T-cell (primary cell): ENCODE measurements around the gene MS4A5. TPM values are rescaled to one million over a fixed set of nuclear protein-coding genes. Genes with fewer than 3 reads are reported as not detected.

Experiments
- ATAC-seq, 4 experiments: fragments of 200-7000 bp in 3 of 4; fragments of 150-1000 bp in 1 of 4; cut with Tn5 transposase; replicated peaks in 1 of 4; 1 replicate in 3 of 4; 2 replicates in 1 of 4; pipeline ENCODE4 v1.10.0; 2021; ENCODE audit warnings: moderate library complexity in 3 of 4, mild to moderate bottlenecking in 2 of 4, moderate number of reproducible peaks in 1 of 4
- CTCF ChIA-PET, 2 donors: fragments of 300-600 bp; sonication (Branson Sonifier 250); formaldehyde crosslinking; loops; one replicate each; lab custom pipeline; 2022; ENCODE audit warnings: antibody characterized with exemption in 2 of 2; lab: Charles Lee
- POLR2A ChIA-PET, 2 donors: fragments of 300-600 bp; sonication (Branson Sonifier 250); formaldehyde crosslinking; loops; one replicate each; lab custom pipeline; 2022; ENCODE audit warnings: antibody characterized with exemption in 2 of 2; lab: Charles Lee
- DNase-seq, 35 experiments: peaks; one replicate each; pipeline versions ENCODE4 v3.0.0 to v3.0.0-alpha.2; 2013 to 2023
- H3K27ac ChIP-seq: one replicate; pipeline ENCODE4 v1.5.1; 2013; ENCODE audit warnings: low read length
- H3K27me3 ChIP-seq, 2 experiments: replicated peaks in 1 of 2; 1 replicate in 1 of 2; 2 replicates in 1 of 2; pipeline versions ENCODE4 v1.6.1 to v1.7.0; 2013; ENCODE audit warnings: low read length in 1 of 2, mixed read lengths in 1 of 2; ENCODE audit not compliant: control insufficient read depth in 2 of 2, insufficient read depth in 2 of 2; ENCODE audit errors: extremely low read depth in 1 of 2
- H3K36me3 ChIP-seq, 2 donors: 1 replicate in 1 of 2; 2 replicates in 1 of 2; pipeline versions ENCODE4 v1.6.1 to v1.7.0; 2013; ENCODE audit warnings: low read length in 1 of 2; ENCODE audit not compliant: control insufficient read depth in 2 of 2, insufficient read depth in 1 of 2; ENCODE audit errors: extremely low read depth in 1 of 2
- H3K4me1 ChIP-seq, 2 experiments: 1 replicate in 1 of 2; 2 replicates in 1 of 2; pipeline versions ENCODE4 v1.6.1 to v1.7.0; 2013; ENCODE audit warnings: low read length in 2 of 2, mixed read lengths in 1 of 2; ENCODE audit not compliant: insufficient read depth in 2 of 2, control insufficient read depth in 1 of 2; ENCODE audit errors: extremely low read depth in 1 of 2
- H3K4me3 ChIP-seq, 2 donors: 1 replicate in 1 of 2; 2 replicates in 1 of 2; pipeline versions ENCODE4 v1.5.1 to v1.7.0; 2013; ENCODE audit warnings: mild to moderate bottlenecking in 2 of 2, low read length in 1 of 2, moderate library complexity in 1 of 2; ENCODE audit not compliant: control insufficient read depth in 1 of 2; ENCODE audit errors: extremely low read depth in 1 of 2
- H3K9me3 ChIP-seq: 2 replicates; pipeline ENCODE4 v1.7.0; 2013
- H3K27ac Mint-ChIP-seq, 2 donors: one replicate each; pipeline ENCODE4 v1.8.0; 2020 to 2021; ENCODE audit warnings: mild to moderate bottlenecking in 2 of 2, mixed read lengths in 2 of 2
- H3K27me3 Mint-ChIP-seq, 2 donors: one replicate each; pipeline ENCODE4 v1.8.0; 2021 to 2022; ENCODE audit warnings: mixed read lengths in 2 of 2
- H3K36me3 Mint-ChIP-seq: one replicate; pipeline ENCODE4 v1.8.0; 2021; ENCODE audit warnings: mixed read lengths
- H3K4me1 Mint-ChIP-seq, 3 donors: one replicate each; pipeline ENCODE4 v1.8.0; 2020 to 2022; ENCODE audit warnings: mixed read lengths in 3 of 3, mild to moderate bottlenecking in 1 of 3
- H3K4me3 Mint-ChIP-seq, 3 donors: one replicate each; pipeline ENCODE4 v1.8.0; 2020 to 2022; ENCODE audit warnings: mild to moderate bottlenecking in 3 of 3, mixed read lengths in 3 of 3, moderate library complexity in 3 of 3
- H3K9me3 Mint-ChIP-seq, 3 donors: one replicate each; pipeline ENCODE4 v1.8.0; 2020 to 2022; ENCODE audit warnings: mixed read lengths in 3 of 3
- WGBS: methylation state at CpG from one replicate; pipeline ENCODE4 v1.1.5; 2013; ENCODE audit warnings: missing lambda C conversion rate; ENCODE audit not compliant: insufficient coverage; 5-methylcytosine and 5-hydroxymethylcytosine counted together
- total RNA-seq, 35 experiments: library from RNA in 6 of 35; stranded (reverse) in 6 of 35; fragments of 120-200 nt in 1 of 35; gene quantifications; one replicate each; pipeline versions ENCODE4 v1.2.1 to v1.2.4 and lab custom pipeline; 2013 to 2026

MS4A5 gene, protein sequence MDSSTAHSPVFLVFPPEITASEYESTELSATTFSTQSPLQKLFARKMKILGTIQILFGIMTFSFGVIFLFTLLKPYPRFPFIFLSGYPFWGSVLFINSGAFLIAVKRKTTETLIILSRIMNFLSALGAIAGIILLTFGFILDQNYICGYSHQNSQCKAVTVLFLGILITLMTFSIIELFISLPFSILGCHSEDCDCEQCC
- total RNA-seq (not detected), total RNA-seq (lab: John Stamatoyannopoulos, UW) (0 to 0.10 (median 0) reads per million in 29 experiments)
- not detected for total RNA-seq (2013)

DNA sequence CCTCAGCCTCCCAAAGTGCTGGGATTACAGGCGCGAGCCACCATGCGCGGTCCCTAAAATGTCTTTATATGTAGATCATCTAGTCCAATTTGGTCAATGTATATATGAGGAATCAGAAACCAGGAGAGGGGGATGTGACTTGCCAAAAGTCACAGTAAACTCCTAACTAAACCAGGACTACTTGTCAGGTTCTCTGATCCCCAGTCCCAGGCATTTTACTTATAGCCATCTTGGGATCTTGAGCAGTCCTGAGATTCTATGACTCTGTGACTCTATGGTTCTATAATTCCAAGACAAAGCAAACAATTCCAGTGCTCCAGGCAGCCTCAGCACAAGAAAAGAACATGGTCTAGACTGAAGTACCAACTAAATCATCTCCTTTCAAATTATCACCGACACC lies at the start of gene MS4A5:
Gene MS4A5, plus strand, starts transcription at position 301 of the 400 bp plus-strand sequence. CDS start 103 bp downstream, outside the sequence.
- Mint-ChIP-seq H3K36me3 (no peaks in the 10 kb centered on the region), H3K4me3 (no peak within 1 kb of the TSS), H3K4me1 (no peaks in the 10 kb centered on the region), H3K27me3 (peaks cover 24 to 32% of the 10 kb centered on the region in 2 donors), H3K9me3 (no peaks in the 10 kb centered on the region), H3K27ac (no peak within 1 kb of the TSS)
- H3K9me3 ChIP-seq, result no peaks in the 10 kb centered on the region
- no peaks in the 10 kb centered on the region for H3K27me3 ChIP-seq
- POLR2A ChIA-PET, result no interaction called here
- no peaks in the 10 kb centered on the region for H3K4me1 ChIP-seq
- WGBS, result 83% methylated on average over 1 of the region's 5 CpGs
- ATAC-seq (no peak), DNase-seq (no peak)
- no peak within 1 kb of the TSS for H3K4me3 ChIP-seq
- no peaks in the 10 kb centered on the region for H3K36me3 ChIP-seq
- H3K27ac ChIP-seq, result no peak within 1 kb of the TSS
- CTCF ChIA-PET, result no interaction called here

DNA sequence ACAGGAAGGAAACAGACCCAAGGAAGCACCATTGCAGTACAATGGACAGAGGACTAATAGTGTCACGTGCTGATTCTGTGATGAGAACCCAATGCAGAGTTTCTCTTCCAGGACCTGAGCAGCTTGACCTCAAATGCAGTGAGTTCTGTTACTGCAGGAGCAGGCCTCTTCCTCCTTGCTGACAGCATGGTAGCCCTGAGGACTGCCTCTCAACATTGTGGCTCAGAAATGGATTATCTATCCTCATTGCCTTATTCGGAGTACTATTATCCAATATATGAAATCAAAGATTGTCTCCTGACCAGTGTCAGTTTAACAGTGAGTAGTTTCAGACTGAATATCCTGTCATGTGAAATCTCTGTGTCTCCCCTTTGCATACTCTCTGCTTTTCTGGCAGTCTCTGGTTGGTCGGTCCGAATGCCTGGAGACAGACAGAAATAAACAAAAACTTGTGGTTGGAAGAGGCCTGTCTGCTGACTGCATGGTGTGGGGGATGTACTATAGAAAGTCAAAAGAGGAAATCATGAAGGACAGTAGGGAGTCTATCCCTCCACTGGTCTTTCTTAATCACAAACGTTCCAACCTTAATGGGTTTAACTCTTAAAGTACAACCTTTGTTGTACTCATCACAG lies 40.0 kb upstream of the MS4A5 start:
- no peaks in the 10 kb centered on the region for H3K36me3 ChIP-seq
- Mint-ChIP-seq H3K4me1 (peaks cover 0 to 3% (median 0%) of the 10 kb centered on the region in 3 donors), H3K27me3 (peaks cover 0 to 1% of the 10 kb centered on the region in 2 donors), H3K27ac (no peak overlapping the region), H3K4me3 (no peak overlapping the region), H3K36me3 (no peaks in the 10 kb centered on the region), H3K9me3 (no peaks in the 10 kb centered on the region)
- H3K9me3 ChIP-seq, result no peaks in the 10 kb centered on the region
- no peak for DNase-seq
- H3K27ac ChIP-seq, result no peak overlapping the region
- 73% methylated on average over 1 of the region's 5 CpGs for WGBS
- no peaks in the 10 kb centered on the region for H3K27me3 ChIP-seq
- ATAC-seq, result peak in 1 of 4 experiments; percentile 17
- H3K4me1 ChIP-seq, result no peaks in the 10 kb centered on the region
- POLR2A ChIA-PET, result no interaction called here
- no peak overlapping the region for H3K4me3 ChIP-seq
- CTCF ChIA-PET, result no interaction called here

DNA sequence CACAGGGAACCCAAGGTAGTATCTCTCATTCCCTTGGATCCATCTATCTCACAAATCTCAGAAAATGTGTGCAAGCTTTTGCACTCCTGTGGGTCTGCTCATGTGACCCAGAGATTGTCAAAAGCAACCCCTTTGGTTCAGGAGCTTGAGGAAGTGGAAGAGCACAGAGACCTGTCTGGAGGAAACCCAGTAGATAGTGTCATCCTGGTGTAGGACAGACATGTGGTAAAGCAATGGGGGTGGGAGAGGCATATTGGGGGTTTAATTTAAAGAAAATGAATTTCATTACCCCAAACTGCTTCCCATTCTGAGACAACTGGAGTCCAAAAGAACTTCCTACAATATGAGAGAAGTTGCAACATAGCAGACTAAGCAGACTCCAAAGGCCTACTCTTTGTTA lies 39.0 kb upstream of the MS4A5 start:
- ATAC-seq, result no peak
- H3K27ac ChIP-seq, result no peak overlapping the region
- no peaks in the 10 kb centered on the region for H3K36me3 Mint-ChIP-seq

DNA sequence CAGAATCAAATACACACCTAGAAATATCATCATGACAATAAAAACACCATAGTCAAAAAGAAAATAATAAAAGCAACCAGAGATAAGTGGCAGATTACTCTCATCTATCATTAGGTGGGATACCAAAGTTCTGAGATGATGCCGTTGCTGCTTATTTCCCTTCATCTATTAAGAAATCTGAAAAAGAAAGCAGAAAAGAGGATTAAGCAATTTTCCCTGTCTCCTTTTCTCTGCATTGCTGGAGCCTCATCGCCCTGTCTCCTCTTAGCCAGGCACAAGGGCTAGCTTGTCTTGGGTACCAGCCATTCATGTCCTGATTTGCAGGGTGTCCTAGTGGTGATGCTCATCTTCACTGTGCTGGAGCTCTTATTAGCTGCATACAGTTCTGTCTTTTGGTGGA lies 37.0 kb upstream of the MS4A5 start:
- H3K27me3 Mint-ChIP-seq, result peaks cover 0 to 1% of the 10 kb centered on the region in 2 donors
- Histone ChIP-seq H3K9me3 (no peaks in the 10 kb centered on the region), H3K4me1 (peaks cover 0 to 2% of the 10 kb centered on the region in 2 experiments), H3K27ac (no peak overlapping the region), H3K4me3 (no peak overlapping the region), H3K36me3 (no peaks in the 10 kb centered on the region), H3K27me3 (no peaks in the 10 kb centered on the region)
- DNase-seq (no peak), ATAC-seq (no peak)
- CTCF ChIA-PET, result no interaction called here
- H3K36me3 Mint-ChIP-seq, result no peaks in the 10 kb centered on the region
- peaks cover 0 to 9% (median 0%) of the 10 kb centered on the region in 3 donors for H3K4me1 Mint-ChIP-seq
- H3K9me3 Mint-ChIP-seq, result no peaks in the 10 kb centered on the region
- no CpG with 5 or more reads among the region's 2 CpGs for WGBS
- no peak overlapping the region for H3K27ac Mint-ChIP-seq
- H3K4me3 Mint-ChIP-seq, result no peak overlapping the region
- POLR2A ChIA-PET, result no interaction called here

More for the DNA sequence above, 39.0 kb upstream of the MS4A5 start:
- Histone ChIP-seq H3K36me3 (no peaks in the 10 kb centered on the region), H3K4me3 (no peak overlapping the region), H3K9me3 (no peaks in the 10 kb centered on the region), H3K27me3 (no peaks in the 10 kb centered on the region), H3K4me1 (no peaks in the 10 kb centered on the region)
- no peaks in the 10 kb centered on the region for H3K9me3 Mint-ChIP-seq
- H3K4me1 Mint-ChIP-seq, result peaks cover 0 to 3% (median 0%) of the 10 kb centered on the region in 3 donors
- CTCF ChIA-PET, result no interaction called here
- H3K27me3 Mint-ChIP-seq, result peaks cover 0 to 1% of the 10 kb centered on the region in 2 donors
- DNase-seq, result no peak
- POLR2A ChIA-PET, result no interaction called here
- no peak overlapping the region for H3K4me3 Mint-ChIP-seq
- peak overlapping the region in 1 of 2 donors; percentile 17 for H3K27ac Mint-ChIP-seq

- H3K27me3 Mint-ChIP-seq, result peaks cover 0 to 1% of the 10 kb centered on the region in 2 donors
- Histone ChIP-seq H3K4me1 (peaks cover 0 to 2% of the 10 kb centered on the region in 2 experiments), H3K9me3 (no peaks in the 10 kb centered on the region), H3K36me3 (no peaks in the 10 kb centered on the region), H3K27me3 (no peaks in the 10 kb centered on the region), H3K27ac (no peak overlapping the region), H3K4me3 (no peak overlapping the region)
- WGBS, result no CpG with 5 or more reads among the region's 5 CpGs
- H3K27ac Mint-ChIP-seq, result no peak overlapping the region
- no peak overlapping the region for H3K4me3 Mint-ChIP-seq
- ChIA-PET CTCF (no interaction called here), POLR2A (no interaction called here)
- no peaks in the 10 kb centered on the region for H3K36me3 Mint-ChIP-seq
- DNase-seq (no peak), ATAC-seq (no peak)
- H3K9me3 Mint-ChIP-seq, result no peaks in the 10 kb centered on the region
- H3K4me1 Mint-ChIP-seq, result peaks cover 0 to 9% (median 0%) of the 10 kb centered on the region in 3 donors
Measured at GRCh38 chr11:60393016-60393415, 36.4 kb upstream of the MS4A5 start.

- Histone ChIP-seq H3K27me3 (no peaks in the 10 kb centered on the region), H3K36me3 (no peaks in the 10 kb centered on the region), H3K4me3 (no peak overlapping the region), H3K27ac (no peak overlapping the region), H3K4me1 (peaks cover 0 to 2% of the 10 kb centered on the region in 2 experiments), H3K9me3 (no peaks in the 10 kb centered on the region)
- no peak overlapping the region for H3K4me3 Mint-ChIP-seq
- H3K27me3 Mint-ChIP-seq, result peaks cover 1 to 5% of the 10 kb centered on the region in 2 donors
- no peaks in the 10 kb centered on the region for H3K9me3 Mint-ChIP-seq
- CTCF ChIA-PET, result no interaction called here
- POLR2A ChIA-PET, result no interaction called here
- no peak for ATAC-seq
- peaks cover 0 to 6% (median 0%) of the 10 kb centered on the region in 3 donors for H3K4me1 Mint-ChIP-seq
- no peaks in the 10 kb centered on the region for H3K36me3 Mint-ChIP-seq
- WGBS, result no CpG with 5 or more reads among the region's 7 CpGs
- no peak for DNase-seq
- H3K27ac Mint-ChIP-seq, result no peak overlapping the region
Measured at GRCh38 chr11:60394666-60395380, 34.5 kb upstream of the MS4A5 start.
